Right lobe of liver (tissue), 6 donors: ENCODE measurements around the gene CRACDL. TPM values are rescaled to one million over a fixed set of nuclear protein-coding genes. Genes with fewer than 3 reads are reported as not detected.

Experiments used
- ATAC-seq, 4 donors: fragments of 200-7000 bp; cut with Tn5 transposase; one replicate each; pipeline ENCODE4 v1.9.1; 2020; ENCODE audit warnings: mild to moderate bottlenecking in 4 of 4, moderate library complexity in 4 of 4
- DNase-seq, 3 donors: peaks; one replicate each; pipeline ENCODE4 v3.0.0-alpha.2; 2020
- H3K27ac ChIP-seq, 3 donors: fragments of 200-600 bp; one replicate each; pipeline ENCODE4 v1.8.0; 2022
- H3K27me3 ChIP-seq, 2 donors: fragments of 200-600 bp; one replicate each; pipeline ENCODE4 v1.8.0; 2022
- H3K36me3 ChIP-seq, 4 donors: fragments of 200-600 bp; sonication (generic) in 1 of 4; one replicate each; pipeline versions ENCODE4 v1.5.1 to v1.8.0; 2017 to 2022; ENCODE audit warnings: control low read depth in 1 of 4
- H3K4me1 ChIP-seq, 4 donors: fragments of 200-600 bp; sonication (generic) in 1 of 4; one replicate each; pipeline versions ENCODE4 v1.5.1 to v1.8.0; 2017 to 2022; ENCODE audit warnings: control low read depth in 1 of 4
- H3K4me3 ChIP-seq, 3 donors: fragments of 200-600 bp; one replicate each; pipeline ENCODE4 v1.8.0; 2022
- H3K9me3 ChIP-seq, 4 donors: fragments of 200-600 bp; sonication (generic) in 1 of 4; one replicate each; pipeline versions ENCODE4 v1.5.1 to v1.8.0; 2017 to 2022; ENCODE audit warnings: control low read depth in 1 of 4
- CTCF ChIP-seq, 4 donors: fragments of 200-600 bp in 3 of 4; fragments of 450-650 bp in 1 of 4; IDR thresholded peaks; one replicate each; pipeline versions ENCODE4 v1.5.1 to v1.8.0; 2016 to 2022; ENCODE audit warnings: antibody characterized with exemption in 4 of 4, mild to moderate bottlenecking in 2 of 4
- POLR2A ChIP-seq: fragments of 450-650 bp; IDR thresholded peaks from one replicate; pipeline ENCODE4 v1.6.1; 2017; ENCODE audit warnings: antibody characterized with exemption, mild to moderate bottlenecking
- WGBS: methylation state at CpG from one replicate; pipeline ENCODE4 v1.1.6; 2018; ENCODE audit warnings: low coverage, low lambda C conversion rate; ENCODE audit not compliant: insufficient coverage; ENCODE audit errors: missing lambda C conversion rate; 5-methylcytosine and 5-hydroxymethylcytosine counted together
- intact Hi-C, 2 donors: fragments of 100-400 bp; cut with DNase I; formaldehyde crosslinking; loops; one replicate each; pipeline versions ENCODE4 v1.11.2 to v1.14.1; 2022
- total RNA-seq, 6 experiments: library from RNA; depleted of rRNA in 2 of 6; stranded (reverse); fragments of >200 nt in 2 of 6; fragmentation: NEBNext Ultra II Directional in 3 of 6; extraction: Animal tissue kit (Norgen Biotek cat#: 25700) in 3 of 6; gene quantifications; one replicate each; pipeline versions ENCODE4 v1.1.0 to v1.2.4, GENCODE V29; 2016 to 2023
- donor health status: DM: no; HTN: yes; CAD: no.
- donor health status: DM: no; HTN: no; CAD: no.
- donor health status: DM: no; HTN: no; CAD: no.
- donor health status: DM: no; HTN: yes; CAD: no.
- donor health status: DM: no; HTN: yes; CAD: no.

The CRACDL gene
- total RNA-seq, 6 experiments from 2014 or later = 0.12 to 0.56 (median 0.32) TPM

- no peaks in the 10 kb centered on the region for H3K36me3 ChIP-seq
- no peak overlapping the region for H3K27ac ChIP-seq
- H3K4me1 ChIP-seq = no peaks in the 10 kb centered on the region
- DNase-seq (no peak), ATAC-seq (no peak)
- TF ChIP-seq CTCF (IDR thresholded peaks at IDR 0.05) = no peak
- TF ChIP-seq POLR2A = no peak
- no peak overlapping the region for H3K4me3 ChIP-seq
- no peaks in the 10 kb centered on the region for H3K9me3 ChIP-seq
- intact Hi-C loops = no loop called here
- WGBS = 100% methylated on average over 1 of the region's 2 CpGs
- no peaks in the 10 kb centered on the region for H3K27me3 ChIP-seq
These were observed 8.8 kb upstream of the CRACDL start for GRCh38 chr2:98944775-98945174.

- DNase-seq (no peak), ATAC-seq (no peak)
- H3K27ac ChIP-seq = no peak overlapping the region
- WGBS = 100% methylated on average over 1 of the region's 1 CpG
- no peak for TF ChIP-seq CTCF (IDR thresholded peaks at IDR 0.05)
- no peak for TF ChIP-seq POLR2A
- H3K4me3 ChIP-seq = no peak overlapping the region
- H3K36me3 ChIP-seq = no peaks in the 10 kb centered on the region
- intact Hi-C loops = no loop called here
- peaks cover 0 to 18% (median 0%) of the 10 kb centered on the region in 4 donors for H3K4me1 ChIP-seq
- peaks cover 0 to 9% of the 10 kb centered on the region in 2 donors for H3K27me3 ChIP-seq
- no peaks in the 10 kb centered on the region for H3K9me3 ChIP-seq
These were observed 4.1 kb upstream of the CRACDL start for GRCh38 chr2:98940102-98940501.

GRCh38 chr2:98937906-98938305 lies 1.9 kb upstream of the CRACDL start:
- ATAC-seq (no peak), DNase-seq (no peak)
- TF ChIP-seq POLR2A (no peak), CTCF (IDR thresholded peaks at IDR 0.05) (no peak)
- H3K27ac ChIP-seq = no peak overlapping the region
- WGBS = 61% methylated on average over 2 of the region's 2 CpGs
- no peaks in the 10 kb centered on the region for H3K36me3 ChIP-seq
- no peaks in the 10 kb centered on the region for H3K9me3 ChIP-seq
- intact Hi-C loops = no loop called here
- H3K27me3 ChIP-seq = peaks cover 0 to 9% of the 10 kb centered on the region in 2 donors
- peaks cover 0 to 19% (median 0%) of the 10 kb centered on the region in 4 donors for H3K4me1 ChIP-seq
- H3K4me3 ChIP-seq = no peak overlapping the region

- WGBS = 8% methylated on average over 24 of the region's 100 CpGs
- Histone ChIP-seq H3K27ac (no peak overlapping the region), H3K4me3 (peak overlapping the region in 2 of 3 donors; percentile 9 to 40), H3K4me1 (peaks cover 0 to 19% (median 0%) of the 10 kb centered on the region in 4 donors), H3K36me3 (no peaks in the 10 kb centered on the region), H3K9me3 (no peaks in the 10 kb centered on the region), H3K27me3 (peaks cover 0 to 9% of the 10 kb centered on the region in 2 donors)
- intact Hi-C loops = no loop called here
- DNase-seq (no peak), ATAC-seq (peak in 1 of 4 donors; percentile 9)
- no peak for TF ChIP-seq CTCF (IDR thresholded peaks at IDR 0.05)
- no peak for TF ChIP-seq POLR2A
These were observed 627 bp upstream of the CRACDL start for GRCh38 chr2:98936353-98937351.
